HG03159 (cell line): ENCODE results near the gene RBM15.
A peak's percentile ranks its signal among the peaks of the same experiment; 100 is the strongest.

Source experiments
- ATAC-seq: cut with Tn5 transposase; IDR thresholded peaks from one replicate; pipeline ENCODE4 v1.9.1; 2021; ENCODE audit warnings: mild to moderate bottlenecking, moderate library complexity; ENCODE audit not compliant: unreplicated experiment

The RBM15 gene

DNA sequence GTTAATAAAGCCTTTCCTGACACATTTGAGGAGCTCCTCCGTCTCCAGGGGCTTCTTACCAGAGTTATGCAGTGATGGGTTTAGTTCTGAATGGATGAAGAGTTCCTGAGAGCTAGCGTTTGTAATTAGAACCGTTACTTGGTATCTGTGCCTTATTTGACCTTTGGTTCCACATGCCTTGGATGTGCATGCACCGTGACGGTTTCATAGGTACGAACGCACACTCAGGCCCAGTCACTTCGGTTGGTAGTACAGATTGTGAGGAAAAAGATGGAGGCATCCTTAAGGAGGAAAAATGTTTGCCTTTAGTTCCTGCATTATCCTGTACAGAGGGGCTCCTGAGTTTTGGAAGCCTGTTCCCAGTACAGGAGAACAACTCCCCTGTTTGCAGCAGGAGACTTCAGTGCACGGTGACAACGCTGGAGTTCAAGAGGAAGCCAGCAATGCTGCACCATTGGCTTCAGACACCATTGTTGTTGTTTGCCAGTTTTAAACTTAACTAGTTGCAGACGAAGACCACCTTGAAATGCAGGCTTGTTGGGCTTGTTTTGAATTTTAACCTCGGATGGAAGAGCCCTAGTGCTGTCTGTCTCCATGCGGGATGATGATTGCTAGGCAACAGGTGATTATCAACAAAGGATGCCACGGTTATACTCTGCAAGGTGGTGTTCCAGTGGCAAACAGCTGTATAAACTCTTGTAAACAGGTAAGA lies 8.2 kb downstream of the RBM15 start:
- no peak for ATAC-seq

GRCh38 chr1:110348050-110348449 lies 8.9 kb downstream of the RBM15 start:
- ATAC-seq, result no peak

DNA sequence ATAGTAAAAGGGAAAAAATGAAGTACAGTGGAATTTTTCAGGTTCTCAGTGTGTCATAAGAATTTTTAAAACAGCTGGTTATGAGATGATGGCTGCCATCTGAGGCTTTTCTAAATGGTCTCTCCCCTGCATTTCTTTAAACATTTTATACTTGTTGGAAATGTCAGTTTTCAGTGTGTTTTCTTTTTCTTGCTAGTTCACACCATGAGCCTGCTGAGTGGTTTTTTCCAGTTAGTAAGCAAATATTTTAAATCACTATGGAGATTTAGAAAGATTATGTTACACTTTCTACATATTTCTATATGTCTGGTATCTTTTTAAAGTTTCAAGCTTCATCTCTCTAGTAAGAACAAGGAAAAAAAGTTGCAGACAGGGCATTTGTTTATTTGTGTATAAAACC lies 9.6 kb downstream of the RBM15 start:
- no peak for ATAC-seq

GRCh38 chr1:110350360-110350759 lies 11.2 kb downstream of the RBM15 start:
- no peak for ATAC-seq

GRCh38 chr1:110355321-110355720 lies 16.1 kb downstream of the RBM15 start:
- no peak for ATAC-seq

- ATAC-seq, result no peak
These were observed 17.2 kb downstream of the RBM15 start for GRCh38 chr1:110356379-110356778.

GRCh38 chr1:110360431-110360830 lies 21.3 kb downstream of the RBM15 start:
- ATAC-seq, result no peak

DNA sequence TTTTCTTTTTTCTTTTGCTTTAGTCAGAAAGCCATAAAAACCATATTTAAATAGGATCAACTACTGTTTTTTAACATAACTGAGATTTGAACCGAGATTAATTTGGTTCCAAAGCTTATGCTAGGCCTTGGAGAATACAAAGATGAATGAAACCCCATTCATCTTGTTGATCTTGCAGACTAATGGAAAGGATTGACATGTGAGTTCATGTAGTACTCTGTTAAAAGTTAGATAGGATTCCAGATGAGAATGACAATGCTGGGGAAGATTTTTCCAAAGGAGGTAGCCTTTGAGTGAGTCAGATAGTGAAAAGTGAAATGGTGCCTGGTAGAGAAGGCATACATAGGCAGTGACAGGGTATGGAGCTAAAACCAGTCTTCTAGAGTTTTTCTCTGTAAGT lies 22.7 kb downstream of the RBM15 start:
- no peak for ATAC-seq

- no peak for ATAC-seq
These were observed 25.0 kb downstream of the RBM15 start for GRCh38 chr1:110364221-110364620.

DNA sequence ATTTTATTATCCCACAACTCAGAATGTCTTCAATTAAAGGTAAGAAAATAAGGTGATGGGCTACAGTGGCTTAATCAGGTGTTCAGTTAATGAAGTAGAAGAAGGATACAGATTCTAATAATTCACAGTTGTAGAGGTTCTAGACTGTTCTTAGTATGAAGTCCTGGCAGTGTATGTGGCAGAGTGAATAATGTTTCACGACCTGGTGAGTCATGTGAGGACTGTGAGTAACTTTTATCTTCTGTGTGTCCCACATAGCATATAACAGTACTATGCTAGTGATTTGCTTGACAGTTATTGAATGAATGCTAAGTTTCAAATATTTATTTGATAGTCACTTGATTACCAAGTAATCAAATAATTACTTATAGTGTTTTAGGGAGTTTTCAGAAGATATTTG lies 31.6 kb downstream of the RBM15 start:
- no peak for ATAC-seq

DNA sequence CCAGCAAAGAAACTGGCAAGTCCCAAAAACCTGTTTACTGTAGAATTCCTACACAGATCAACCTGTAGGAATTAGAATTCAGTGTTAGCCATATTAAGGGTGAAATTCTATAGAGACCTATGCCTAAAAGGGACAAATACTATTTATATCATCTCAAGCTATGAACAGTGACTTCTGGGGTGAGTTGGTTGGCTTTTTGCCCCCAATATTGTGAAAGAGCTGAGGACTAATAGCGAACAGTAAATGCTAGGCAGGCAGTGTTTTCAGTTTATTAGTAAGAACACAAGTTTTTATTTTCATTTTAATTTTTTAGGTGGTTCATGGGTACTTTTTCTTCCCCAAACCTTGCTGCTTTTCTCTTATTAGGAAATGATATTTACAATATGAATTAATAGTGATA lies 36.3 kb downstream of the RBM15 start:
- ATAC-seq, result no peak

- no peak for ATAC-seq
These were observed 41.6 kb downstream of the RBM15 start for GRCh38 chr1:110380672-110381283.

- no peak for ATAC-seq
These were observed 44.2 kb downstream of the RBM15 start for GRCh38 chr1:110383251-110383990.

GRCh38 chr1:110384581-110385321 lies 45.6 kb downstream of the RBM15 start:
- ATAC-seq, result peak; percentile 75

GRCh38 chr1:110385369-110385768 lies 46.2 kb downstream of the RBM15 start:
- ATAC-seq, result no peak

GRCh38 chr1:110387048-110387754 lies 48.0 kb downstream of the RBM15 start:
- no peak for ATAC-seq

- no peak for ATAC-seq
These were observed 50.9 kb downstream of the RBM15 start for GRCh38 chr1:110390096-110390495.

DNA sequence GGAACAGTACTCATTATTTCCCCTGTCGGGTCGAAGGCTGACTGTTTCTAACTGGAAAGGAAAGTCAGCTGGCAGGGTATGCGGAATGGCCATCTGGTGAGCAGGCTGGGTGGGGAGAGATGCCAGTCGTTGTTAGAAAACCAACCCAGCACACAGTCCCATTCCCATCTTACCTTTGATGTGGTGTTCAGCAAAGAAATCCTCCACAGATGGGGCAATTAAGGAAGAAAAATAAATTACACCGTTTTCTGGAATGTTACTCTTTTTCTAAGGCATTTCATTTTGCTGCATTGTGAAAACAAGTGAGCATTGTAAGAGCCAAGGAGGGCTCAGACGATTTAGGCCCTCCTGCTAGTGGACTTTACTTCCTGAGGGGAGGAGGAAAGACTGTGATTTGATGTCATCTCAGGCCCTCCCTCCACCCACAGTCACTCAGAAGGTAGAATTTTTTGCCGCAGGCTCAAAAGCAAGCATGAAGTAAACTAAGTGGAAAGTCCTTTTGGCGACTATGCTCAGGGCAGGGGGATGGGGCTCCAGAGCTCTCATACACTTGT lies 51.6 kb downstream of the RBM15 start, which contains the start of gene SLC16A4:
Gene SLC16A4, minus strand, starts transcription at position 335 of the 554 bp plus-strand sequence. CDS start 1,703 bp downstream, outside the sequence.
- ATAC-seq, result no peak

GRCh38 chr1:110393286-110393685 lies 54.1 kb downstream of the RBM15 start:
- ATAC-seq, result no peak
